PFSK-1 (cell line): Measurements from ENCODE around the gene HOXB9.

Experiments
- POLR2AphosphoS5 ChIP-seq: IDR thresholded peaks from 2 replicates; pipeline ENCODE4 v1.6.1; 2012; ENCODE audit warnings: low read depth, mild to moderate bottlenecking, control low read depth, low read length, moderate library complexity
- SIN3A ChIP-seq: IDR thresholded peaks from 2 replicates; pipeline ENCODE4 v1.6.1; 2012; ENCODE audit warnings: mild to moderate bottlenecking, low read length, moderate library complexity, borderline replicate concordance; ENCODE audit not compliant: insufficient read depth
- TAF1 ChIP-seq: IDR thresholded peaks from 2 replicates; pipeline ENCODE4 v1.6.1; 2012; ENCODE audit warnings: low read length, control low read depth, borderline replicate concordance; ENCODE audit not compliant: insufficient read depth
- TF ChIP-seq, protein P1 (sequence below), 2 experiments: IDR thresholded peaks; 2 replicates each; pipeline versions ENCODE4 v1.6.1 to v1.8.0; 2011 to 2012; ENCODE audit warnings: low read depth in 2 of 2, low read length in 2 of 2, control low read depth in 1 of 2, inconsistent platforms in 1 of 2, mild to moderate bottlenecking in 1 of 2, moderate library complexity in 1 of 2; ENCODE audit not compliant: insufficient read depth in 1 of 2

DNA sequence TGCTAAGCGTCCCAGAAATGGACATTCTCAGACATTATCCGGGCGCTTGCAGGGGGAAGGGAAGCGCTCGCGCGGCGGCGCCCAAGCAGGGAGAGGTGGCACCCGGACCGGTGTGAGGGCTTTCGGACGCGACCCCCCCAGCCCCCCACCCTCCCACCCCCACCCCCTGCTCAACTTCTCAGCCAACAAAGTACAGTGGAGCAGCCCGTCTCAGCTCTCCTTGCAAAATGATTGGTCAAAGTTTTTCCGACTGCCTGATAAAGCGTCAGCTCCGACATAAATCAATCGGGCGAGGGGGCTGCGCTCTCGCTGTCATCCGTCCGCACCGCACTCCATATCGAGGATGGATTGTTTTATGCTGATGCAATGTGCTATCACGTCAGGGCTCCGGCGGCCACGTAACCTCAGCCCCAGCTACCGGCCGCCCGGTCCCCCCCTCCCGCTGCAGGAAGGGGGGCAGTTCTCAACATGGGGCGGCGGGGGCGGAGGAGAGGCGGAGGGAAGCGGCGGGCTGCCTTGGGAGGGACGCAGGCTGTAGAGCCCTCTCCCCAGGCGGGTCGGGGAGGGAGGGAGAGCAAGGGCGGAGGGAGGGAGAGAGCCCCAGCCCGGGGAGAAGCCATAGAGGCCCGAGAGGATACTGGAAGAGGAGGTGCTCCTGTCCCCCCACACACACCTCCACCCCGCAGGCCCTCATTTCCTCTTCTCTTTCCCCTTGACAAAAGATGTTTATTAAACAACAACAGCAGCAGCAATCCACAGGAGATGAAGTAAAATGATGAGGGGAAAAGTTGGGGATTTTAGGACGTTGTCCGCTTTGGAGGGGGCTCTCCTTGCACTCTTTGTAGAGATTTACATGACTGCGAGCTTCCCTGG is at the start of gene HOXB9:
- TF ChIP-seq, protein P1, sequence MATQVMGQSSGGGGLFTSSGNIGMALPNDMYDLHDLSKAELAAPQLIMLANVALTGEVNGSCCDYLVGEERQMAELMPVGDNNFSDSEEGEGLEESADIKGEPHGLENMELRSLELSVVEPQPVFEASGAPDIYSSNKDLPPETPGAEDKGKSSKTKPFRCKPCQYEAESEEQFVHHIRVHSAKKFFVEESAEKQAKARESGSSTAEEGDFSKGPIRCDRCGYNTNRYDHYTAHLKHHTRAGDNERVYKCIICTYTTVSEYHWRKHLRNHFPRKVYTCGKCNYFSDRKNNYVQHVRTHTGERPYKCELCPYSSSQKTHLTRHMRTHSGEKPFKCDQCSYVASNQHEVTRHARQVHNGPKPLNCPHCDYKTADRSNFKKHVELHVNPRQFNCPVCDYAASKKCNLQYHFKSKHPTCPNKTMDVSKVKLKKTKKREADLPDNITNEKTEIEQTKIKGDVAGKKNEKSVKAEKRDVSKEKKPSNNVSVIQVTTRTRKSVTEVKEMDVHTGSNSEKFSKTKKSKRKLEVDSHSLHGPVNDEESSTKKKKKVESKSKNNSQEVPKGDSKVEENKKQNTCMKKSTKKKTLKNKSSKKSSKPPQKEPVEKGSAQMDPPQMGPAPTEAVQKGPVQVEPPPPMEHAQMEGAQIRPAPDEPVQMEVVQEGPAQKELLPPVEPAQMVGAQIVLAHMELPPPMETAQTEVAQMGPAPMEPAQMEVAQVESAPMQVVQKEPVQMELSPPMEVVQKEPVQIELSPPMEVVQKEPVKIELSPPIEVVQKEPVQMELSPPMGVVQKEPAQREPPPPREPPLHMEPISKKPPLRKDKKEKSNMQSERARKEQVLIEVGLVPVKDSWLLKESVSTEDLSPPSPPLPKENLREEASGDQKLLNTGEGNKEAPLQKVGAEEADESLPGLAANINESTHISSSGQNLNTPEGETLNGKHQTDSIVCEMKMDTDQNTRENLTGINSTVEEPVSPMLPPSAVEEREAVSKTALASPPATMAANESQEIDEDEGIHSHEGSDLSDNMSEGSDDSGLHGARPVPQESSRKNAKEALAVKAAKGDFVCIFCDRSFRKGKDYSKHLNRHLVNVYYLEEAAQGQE (IDR thresholded peaks at IDR 0.05; ENCODE audit: insufficient read depth in 1 of 2, low read depth in 2 of 2, low read length in 2 of 2) = no peak
- TF ChIP-seq POLR2AphosphoS5 = no peak
- no peak for TF ChIP-seq SIN3A
- no peak for TF ChIP-seq TAF1
